ENCODE data around the gene SYTL1.

SYTL1 gene

DNA sequence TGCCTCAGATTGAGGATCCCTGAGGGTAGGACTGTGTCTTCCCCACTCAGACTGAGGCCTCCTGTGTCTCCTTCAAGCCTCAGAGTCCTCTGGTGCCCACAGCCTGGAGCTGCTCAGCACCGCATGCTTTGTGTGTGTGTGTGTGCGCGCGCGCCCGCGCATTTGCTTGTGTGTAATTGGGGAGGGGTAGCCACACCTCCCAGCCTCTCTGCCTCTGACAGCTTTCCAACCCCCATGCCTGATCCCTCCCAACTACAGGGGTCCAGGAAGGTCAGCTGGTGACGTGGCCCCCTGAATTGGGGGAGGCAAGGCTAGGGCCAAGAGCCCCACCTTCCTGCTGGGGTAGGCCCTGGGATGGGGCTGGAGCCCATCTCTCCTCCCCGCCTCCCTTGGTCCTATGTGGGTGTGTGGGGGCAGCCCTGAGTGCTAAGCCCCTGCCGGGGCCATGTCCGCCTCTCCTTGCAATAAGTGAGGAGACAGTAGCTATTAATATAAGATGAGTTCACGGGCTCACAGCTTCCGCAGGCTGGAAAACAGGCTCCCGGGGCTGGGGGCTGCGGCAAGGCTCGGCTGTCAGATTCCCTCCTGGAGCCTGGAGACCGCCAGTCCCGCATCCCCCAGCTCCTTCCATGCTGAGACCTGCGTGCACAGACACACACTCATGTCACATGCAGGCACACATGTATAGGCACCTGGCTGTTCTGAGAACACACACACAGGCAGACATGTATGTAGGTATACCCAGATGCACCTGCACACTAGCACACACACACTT lies 57.6 kb downstream of the SYTL1 start:
- no peaks in the 10 kb centered on the region for H3K9me3 ChIP-seq (ENCODE audit: insufficient read depth, low read length, severe bottlenecking)
- H4K20me1 ChIP-seq (ENCODE audit: insufficient read depth, low read length), result no peaks in the 10 kb centered on the region
- H3K4me1 ChIP-seq (ENCODE audit: insufficient read depth, low read length), result peaks cover 5% of the 10 kb centered on the region; the same call in 1 of the 2 replicates
- H3K27ac ChIP-seq (ENCODE audit: low read length), result no peak overlapping the region
- DNase-seq (no peak), ATAC-seq (ENCODE audit: insufficient read depth, low read depth) (peak; percentile 18; the same call in 2 of the 3 replicates)
- H3K36me3 ChIP-seq (ENCODE audit: insufficient read depth, low read length), result peaks cover 3% of the 10 kb centered on the region; the same call in 1 of the 2 replicates
- no peak overlapping the region for H3K9ac ChIP-seq (ENCODE audit: low read depth, low read length)
- no peak overlapping the region for H3K4me3 ChIP-seq (ENCODE audit: low read depth in 1 of 2, low read length in 2 of 2)
- TF ChIP-seq EZH2 (IDR thresholded peaks at IDR 0.05; ENCODE audit: borderline replicate concordance, low read depth, low read length, severe bottlenecking), result no peak
- TF ChIP-seq, protein P1, sequence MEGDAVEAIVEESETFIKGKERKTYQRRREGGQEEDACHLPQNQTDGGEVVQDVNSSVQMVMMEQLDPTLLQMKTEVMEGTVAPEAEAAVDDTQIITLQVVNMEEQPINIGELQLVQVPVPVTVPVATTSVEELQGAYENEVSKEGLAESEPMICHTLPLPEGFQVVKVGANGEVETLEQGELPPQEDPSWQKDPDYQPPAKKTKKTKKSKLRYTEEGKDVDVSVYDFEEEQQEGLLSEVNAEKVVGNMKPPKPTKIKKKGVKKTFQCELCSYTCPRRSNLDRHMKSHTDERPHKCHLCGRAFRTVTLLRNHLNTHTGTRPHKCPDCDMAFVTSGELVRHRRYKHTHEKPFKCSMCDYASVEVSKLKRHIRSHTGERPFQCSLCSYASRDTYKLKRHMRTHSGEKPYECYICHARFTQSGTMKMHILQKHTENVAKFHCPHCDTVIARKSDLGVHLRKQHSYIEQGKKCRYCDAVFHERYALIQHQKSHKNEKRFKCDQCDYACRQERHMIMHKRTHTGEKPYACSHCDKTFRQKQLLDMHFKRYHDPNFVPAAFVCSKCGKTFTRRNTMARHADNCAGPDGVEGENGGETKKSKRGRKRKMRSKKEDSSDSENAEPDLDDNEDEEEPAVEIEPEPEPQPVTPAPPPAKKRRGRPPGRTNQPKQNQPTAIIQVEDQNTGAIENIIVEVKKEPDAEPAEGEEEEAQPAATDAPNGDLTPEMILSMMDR (IDR thresholded peaks at IDR 0.05; ENCODE audit: borderline replicate concordance, extremely low read depth, low read length, poor library complexity, severe bottlenecking), result no peak
- no peak overlapping the region for H3K4me2 ChIP-seq (ENCODE audit: insufficient read depth, low read length)
- no peak overlapping the region for H2AFZ ChIP-seq (ENCODE audit: low read depth, low read length)
- no peaks in the 10 kb centered on the region for H3K27me3 ChIP-seq (ENCODE audit: insufficient read depth, low read length, poor library complexity)
- no peaks in the 10 kb centered on the region for H3K79me2 ChIP-seq (ENCODE audit: insufficient read depth, low read length)

GRCh38 chr1:27400082-27400962 lies 58.5 kb downstream of the SYTL1 start:
- H3K27ac ChIP-seq (ENCODE audit: low read length), result no peak overlapping the region
- no peak overlapping the region for H3K9ac ChIP-seq (ENCODE audit: low read depth, low read length)
- H3K36me3 ChIP-seq (ENCODE audit: insufficient read depth, low read length), result peaks cover 3% of the 10 kb centered on the region; the same call in 1 of the 2 replicates
- H3K4me3 ChIP-seq (ENCODE audit: low read depth in 1 of 2, low read length in 2 of 2), result no peak overlapping the region
- H3K9me3 ChIP-seq (ENCODE audit: insufficient read depth, low read length, severe bottlenecking), result no peaks in the 10 kb centered on the region
- no peaks in the 10 kb centered on the region for H3K27me3 ChIP-seq (ENCODE audit: insufficient read depth, low read length, poor library complexity)
- DNase-seq, result no peak
- no peak for ATAC-seq (ENCODE audit: insufficient read depth, low read depth)
- TF ChIP-seq, protein P1 (IDR thresholded peaks at IDR 0.05; ENCODE audit: borderline replicate concordance, extremely low read depth, low read length, poor library complexity, severe bottlenecking), result no peak
- no peak for TF ChIP-seq EZH2 (IDR thresholded peaks at IDR 0.05; ENCODE audit: borderline replicate concordance, low read depth, low read length, severe bottlenecking)
- H4K20me1 ChIP-seq (ENCODE audit: insufficient read depth, low read length), result no peaks in the 10 kb centered on the region
- no peak overlapping the region for H3K4me2 ChIP-seq (ENCODE audit: insufficient read depth, low read length)
- H2AFZ ChIP-seq (ENCODE audit: low read depth, low read length), result no peak overlapping the region
- H3K4me1 ChIP-seq (ENCODE audit: insufficient read depth, low read length), result peaks cover 3% of the 10 kb centered on the region; the same call in 1 of the 2 replicates
- H3K79me2 ChIP-seq (ENCODE audit: insufficient read depth, low read length), result no peaks in the 10 kb centered on the region

GRCh38 chr1:27400963-27401341 lies 59.1 kb downstream of the SYTL1 start:
- no peak for DNase-seq

More at GRCh38 chr1:27400963-27401341, 59.1 kb downstream of the SYTL1 start:
- ATAC-seq (ENCODE audit: insufficient read depth, low read depth), result no peak
- Histone ChIP-seq H2AFZ (ENCODE audit: low read depth, low read length) (no peak overlapping the region), H4K20me1 (ENCODE audit: insufficient read depth, low read length) (no peaks in the 10 kb centered on the region), H3K4me3 (ENCODE audit: low read depth in 1 of 2, low read length in 2 of 2) (no peak overlapping the region), H3K9me3 (ENCODE audit: insufficient read depth, low read length, severe bottlenecking) (no peaks in the 10 kb centered on the region), H3K4me2 (ENCODE audit: insufficient read depth, low read length) (no peak overlapping the region), H3K36me3 (ENCODE audit: insufficient read depth, low read length) (peaks cover 4% of the 10 kb centered on the region; the same call in 1 of the 2 replicates), H3K27ac (ENCODE audit: low read length) (no peak overlapping the region), H3K27me3 (ENCODE audit: insufficient read depth, low read length, poor library complexity) (no peaks in the 10 kb centered on the region), H3K9ac (ENCODE audit: low read depth, low read length) (no peak overlapping the region), H3K4me1 (ENCODE audit: insufficient read depth, low read length) (no peaks in the 10 kb centered on the region), H3K79me2 (ENCODE audit: insufficient read depth, low read length) (no peaks in the 10 kb centered on the region)
- no peak for TF ChIP-seq EZH2 (IDR thresholded peaks at IDR 0.05; ENCODE audit: borderline replicate concordance, low read depth, low read length, severe bottlenecking)
- TF ChIP-seq, protein P1 (IDR thresholded peaks at IDR 0.05; ENCODE audit: borderline replicate concordance, extremely low read depth, low read length, poor library complexity, severe bottlenecking), result no peak
